Stimulated activated CD8-positive, alpha-beta memory T cell treated with anti-CD3 and anti-CD28 coated beads, Interleukin-2, amount 100 ng/mL, for 1 hour (primary cell): Measurements from ENCODE around the gene FAM89B.

Source experiments
- DNase-seq, 2 donors: peaks; one replicate each; pipeline ENCODE4 v3.0.0-alpha.2; 2020; ENCODE audit warnings: low read depth in 2 of 2

The FAM89B gene

GRCh38 chr11:65588199-65589054 is 16.1 kb downstream of the FAM89B start:
- DNase-seq: peak; percentile 56 to 60

GRCh38 chr11:65589444-65590239 is 17.3 kb downstream of the FAM89B start:
- no peak for DNase-seq

GRCh38 chr11:65590240-65590738 is 18.0 kb downstream of the FAM89B start:
- no peak for DNase-seq

- no peak for DNase-seq
These were observed 19.9 kb downstream of the FAM89B start for GRCh38 chr11:65591939-65592857.

GRCh38 chr11:65592858-65593517 is 20.6 kb downstream of the FAM89B start:
- no peak for DNase-seq

- DNase-seq: peak in 1 of 2 donors; percentile 41
These were observed 21.4 kb downstream of the FAM89B start for GRCh38 chr11:65593518-65594414.

- no peak for DNase-seq
These were observed 22.8 kb downstream of the FAM89B start for GRCh38 chr11:65595131-65595530.

GRCh38 chr11:65595543-65596281 is 23.4 kb downstream of the FAM89B start, which contains the start of gene KCNK7:
Gene KCNK7, minus strand, starts transcription at chr11:65595800. Its CDS starts 28 bp downstream, at chr11:65595772.
- no peak for DNase-seq

- no peak for DNase-seq
These were observed 24.2 kb downstream of the FAM89B start for GRCh38 chr11:65596520-65596919.

- no peak for DNase-seq
These were observed 25.9 kb downstream of the FAM89B start for GRCh38 chr11:65598258-65598699.

- no peak for DNase-seq
These were observed 27.0 kb downstream of the FAM89B start for GRCh38 chr11:65599216-65599954.

- no peak for DNase-seq
These were observed 27.6 kb downstream of the FAM89B start for GRCh38 chr11:65599955-65600246.

- no peak for DNase-seq
These were observed 31.9 kb downstream of the FAM89B start for GRCh38 chr11:65604258-65604657.

GRCh38 chr11:65606876-65607613 is 34.7 kb downstream of the FAM89B start:
- DNase-seq: no peak

- no peak for DNase-seq
These were observed 35.5 kb downstream of the FAM89B start for GRCh38 chr11:65607614-65608426.

- DNase-seq: no peak
These were observed 36.9 kb downstream of the FAM89B start for GRCh38 chr11:65609229-65609628.

GRCh38 chr11:65609665-65610064 is 37.3 kb downstream of the FAM89B start:
- no peak for DNase-seq
